ENCODE measurements around the gene BIRC6.

GRCh38 chr2:32668254-32668653, 311.4 kb downstream of the BIRC6 start:
- TF ChIP-seq CTCF (IDR thresholded peaks at IDR 0.05) (no peak), POLR2A (IDR thresholded peaks at IDR 0.05) (no peak)

Data from adrenal gland (tissue), 5 donors.